GM10847 (cell line): ENCODE measurements around the gene GPR135.

ENCODE experiments used
- POLR2A ChIP-seq: IDR thresholded peaks from 2 replicates; pipeline ENCODE4 v1.6.1; 2011; ENCODE audit not compliant: insufficient read length; ENCODE audit errors: extremely low read depth

Gene GPR135, protein sequence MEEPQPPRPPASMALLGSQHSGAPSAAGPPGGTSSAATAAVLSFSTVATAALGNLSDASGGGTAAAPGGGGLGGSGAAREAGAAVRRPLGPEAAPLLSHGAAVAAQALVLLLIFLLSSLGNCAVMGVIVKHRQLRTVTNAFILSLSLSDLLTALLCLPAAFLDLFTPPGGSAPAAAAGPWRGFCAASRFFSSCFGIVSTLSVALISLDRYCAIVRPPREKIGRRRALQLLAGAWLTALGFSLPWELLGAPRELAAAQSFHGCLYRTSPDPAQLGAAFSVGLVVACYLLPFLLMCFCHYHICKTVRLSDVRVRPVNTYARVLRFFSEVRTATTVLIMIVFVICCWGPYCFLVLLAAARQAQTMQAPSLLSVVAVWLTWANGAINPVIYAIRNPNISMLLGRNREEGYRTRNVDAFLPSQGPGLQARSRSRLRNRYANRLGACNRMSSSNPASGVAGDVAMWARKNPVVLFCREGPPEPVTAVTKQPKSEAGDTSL

DNA sequence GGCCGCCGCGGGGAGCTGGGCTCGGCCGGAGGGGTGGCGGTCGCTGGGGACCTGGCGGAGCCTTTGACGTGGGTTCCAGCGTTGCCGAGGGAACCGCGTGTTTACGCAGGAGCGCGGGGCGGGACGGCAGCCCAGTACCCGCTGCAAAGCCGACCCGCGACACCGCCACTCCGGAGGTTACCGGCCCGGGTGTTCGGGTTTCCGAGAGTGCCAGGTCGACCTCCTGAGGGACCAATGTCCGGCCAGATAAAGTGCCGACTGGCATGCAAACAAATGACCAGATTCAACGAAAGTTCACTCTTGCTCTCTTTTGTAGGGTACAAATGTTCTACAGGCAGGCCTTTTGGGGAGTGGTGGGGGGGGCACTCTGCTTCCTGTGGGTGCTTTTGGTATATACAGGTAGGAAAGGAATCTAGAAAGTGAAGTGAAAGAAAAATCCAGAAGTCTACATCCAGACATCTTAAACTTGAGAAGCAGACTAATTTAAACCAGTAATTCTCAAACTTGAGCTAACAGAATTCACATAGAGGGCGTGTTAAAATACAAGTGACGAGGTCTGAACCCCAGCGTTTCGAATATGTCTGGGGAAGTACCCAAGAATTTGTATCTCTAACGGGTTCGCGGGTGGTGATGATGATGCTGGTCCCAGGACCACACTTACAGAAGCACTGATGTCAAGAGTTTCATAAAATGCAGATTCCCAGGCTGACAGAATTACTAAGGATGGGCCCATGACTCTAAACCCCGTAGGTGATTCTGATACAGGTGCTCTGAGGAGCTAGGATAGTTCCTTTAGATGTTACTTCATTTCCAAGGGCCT lies at the start of gene GPR135:
TSS of gene GPR135 (minus strand) at position 65 of the 820 bp plus-strand sequence. CDS start 154 bp downstream, outside the sequence.
- no peak for TF ChIP-seq POLR2A

- no peak for TF ChIP-seq POLR2A
Observed at GRCh38 chr14:59511916-59512575, 46.9 kb upstream of the GPR135 start.

DNA sequence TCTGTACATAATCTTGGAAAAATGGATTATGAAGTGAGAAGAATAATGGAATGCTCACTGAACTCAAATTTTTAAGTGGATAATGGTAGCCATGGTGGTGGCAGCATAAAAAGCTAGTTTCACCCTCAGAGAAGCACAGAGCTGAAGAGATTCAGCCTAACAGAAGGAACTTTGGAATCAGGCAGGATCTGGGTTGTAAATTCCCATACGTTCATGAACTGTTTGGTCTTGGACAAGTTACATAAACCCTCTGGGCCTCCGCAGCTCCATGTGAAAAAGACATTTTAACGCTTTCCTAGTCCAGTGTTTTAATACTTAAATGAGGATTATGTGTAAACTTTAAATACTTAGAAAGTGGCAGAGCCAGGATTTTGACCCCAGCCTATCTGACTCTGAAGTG lies 45.8 kb upstream of the GPR135 start:
- TF ChIP-seq POLR2A = no peak

- TF ChIP-seq POLR2A = no peak
Observed at GRCh38 chr14:59510001-59510400, 44.8 kb upstream of the GPR135 start.

- TF ChIP-seq POLR2A = no peak
Observed at GRCh38 chr14:59509101-59509500, 43.9 kb upstream of the GPR135 start.

- no peak for TF ChIP-seq POLR2A
Observed at GRCh38 chr14:59507752-59508103, 42.5 kb upstream of the GPR135 start.

DNA sequence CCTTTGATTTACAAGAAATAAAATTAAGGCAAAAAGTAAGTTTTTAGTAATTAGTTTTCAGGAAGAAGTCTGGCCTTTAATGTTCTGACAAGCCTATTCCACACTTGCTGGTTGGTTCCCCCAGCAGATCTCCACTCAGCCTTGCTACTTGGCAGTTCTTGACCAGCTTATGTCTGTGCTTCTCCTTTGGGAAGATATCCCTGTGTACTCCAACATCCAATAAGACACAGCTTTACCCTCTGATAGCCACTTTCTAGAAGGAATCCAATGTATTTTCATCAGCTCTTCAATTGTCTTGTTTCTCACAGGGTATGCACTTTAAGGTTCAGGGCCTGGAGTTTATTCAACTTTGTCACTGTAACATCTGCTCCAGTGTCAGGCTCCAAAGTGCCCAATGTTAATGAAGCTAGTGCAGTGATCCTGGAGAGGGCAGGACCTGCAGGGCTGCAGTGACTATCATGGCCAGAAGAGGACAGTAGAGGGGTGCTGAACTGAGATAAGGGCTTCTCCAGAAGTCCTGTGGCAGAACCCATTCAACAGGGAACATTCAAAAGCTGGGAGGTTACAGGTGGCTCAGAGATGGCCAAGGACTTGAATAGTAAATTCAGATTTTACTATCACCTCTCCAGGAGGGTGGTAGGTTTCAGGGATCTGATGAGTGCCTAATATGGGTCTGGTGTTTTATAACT lies 42.0 kb upstream of the GPR135 start:
- TF ChIP-seq POLR2A = no peak

- TF ChIP-seq POLR2A = no peak
Observed at GRCh38 chr14:59503256-59503655, 38.1 kb upstream of the GPR135 start.

GRCh38 chr14:59500732-59501131 lies 35.6 kb upstream of the GPR135 start:
- TF ChIP-seq POLR2A = no peak

GRCh38 chr14:59492384-59492783 lies 27.2 kb upstream of the GPR135 start:
- no peak for TF ChIP-seq POLR2A

GRCh38 chr14:59490756-59491155 lies 25.6 kb upstream of the GPR135 start:
- TF ChIP-seq POLR2A = no peak

GRCh38 chr14:59484639-59485175 lies 19.5 kb upstream of the GPR135 start:
- TF ChIP-seq POLR2A = no peak

DNA sequence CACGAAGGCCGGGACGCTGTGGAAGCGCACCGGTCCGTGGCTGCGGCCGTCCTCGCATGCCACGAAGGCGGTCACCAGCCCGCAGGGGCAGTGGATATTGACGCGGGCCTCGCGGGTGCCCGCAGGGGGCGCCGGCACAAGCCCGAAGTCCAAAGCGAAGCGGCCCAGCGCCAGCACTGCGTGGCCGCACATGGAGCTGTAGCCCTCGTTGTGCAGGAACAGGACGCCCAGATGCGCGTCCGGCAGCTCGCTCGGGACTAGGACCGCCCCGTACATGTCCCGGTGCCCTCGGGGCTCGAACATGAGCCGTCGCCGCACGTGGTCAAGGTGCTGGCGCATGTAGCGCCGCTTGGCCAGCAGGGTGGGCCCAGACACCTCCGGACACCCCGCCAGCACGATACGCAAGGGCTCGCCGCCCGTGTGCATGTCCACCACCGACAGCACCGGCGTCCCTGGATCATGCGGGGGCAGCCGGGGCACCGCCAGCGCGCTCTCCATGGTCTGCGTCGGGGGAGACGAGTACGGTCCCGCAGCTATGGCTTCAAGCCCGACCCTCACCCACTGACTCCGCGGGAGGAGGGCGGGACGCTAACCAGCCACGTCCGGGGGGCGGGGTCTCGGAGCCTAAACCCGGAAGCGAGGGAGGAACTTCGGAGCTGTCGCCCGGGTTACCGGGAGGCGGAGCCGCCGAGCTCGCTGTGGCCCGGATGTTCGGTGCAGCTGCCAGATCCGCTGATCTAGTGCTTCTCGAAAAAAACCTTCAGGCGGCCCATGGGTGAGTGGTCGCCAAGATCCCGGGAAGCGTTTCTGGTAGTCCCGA lies 18.8 kb upstream of the GPR135 start, which contains the start of the genes JKAMP and L3HYPDH:
TSS of gene JKAMP (plus strand) at position 699 of the 820 bp plus-strand sequence. CDS start at position 772, 73 bp downstream.
TSS of gene L3HYPDH (minus strand) at position 590 of the 820 bp plus-strand sequence. CDS start at position 498, 92 bp downstream.
- peak; percentile 66 for TF ChIP-seq POLR2A

DNA sequence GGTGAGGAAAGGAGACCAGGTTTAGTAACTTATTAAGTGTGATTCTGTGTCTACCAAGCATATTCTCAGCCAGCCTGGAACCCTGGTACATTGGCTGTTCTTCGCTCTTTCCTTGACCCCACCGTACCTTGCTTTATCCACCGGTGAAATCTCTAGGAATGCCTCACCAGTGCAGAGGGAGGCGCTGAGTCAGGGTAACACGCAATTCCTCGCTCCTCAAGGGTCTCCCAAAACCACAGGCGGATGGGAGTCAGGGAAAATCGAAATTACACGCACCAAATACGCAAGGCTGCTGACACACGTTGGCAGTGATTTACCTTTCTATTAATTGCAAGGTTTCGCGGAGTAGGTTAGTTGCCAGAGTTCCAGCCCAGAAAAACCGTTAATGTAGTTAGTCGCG lies 18.2 kb upstream of the GPR135 start:
- TF ChIP-seq POLR2A = no peak
